Adrenal gland (tissue), 5 donors: ENCODE measurements around the gene FAT2.

ENCODE experiments used
- CTCF ChIP-seq, 6 experiments: fragments of 450-650 bp in 4 of 6; fragments of 200-600 bp in 2 of 6; sonication (generic) in 1 of 6; IDR thresholded peaks; 1 replicate in 5 of 6; 2 replicates in 1 of 6; pipeline versions ENCODE4 v1.5.1 to v1.8.0; 2016 to 2021; ENCODE audit warnings: antibody characterized with exemption in 6 of 6, mild to moderate bottlenecking in 2 of 6, moderate library complexity in 1 of 6
- POLR2A ChIP-seq, 2 donors: fragments of 450-650 bp; IDR thresholded peaks; one replicate each; pipeline ENCODE4 v1.6.1; 2017; ENCODE audit warnings: antibody characterized with exemption in 2 of 2, mild to moderate bottlenecking in 2 of 2, moderate library complexity in 1 of 2
- donor health status: DM: no; HTN: no; CAD: no.

- no peak for TF ChIP-seq POLR2A (IDR thresholded peaks at IDR 0.05)
- TF ChIP-seq CTCF (IDR thresholded peaks at IDR 0.05), result no peak
Observed at GRCh38 chr5:151627650-151628049, 36.5 kb upstream of the FAT2 start.
